Muscle of leg (tissue), 11 donors: Measurements from ENCODE around the gene SFTPA1. TPM values are rescaled to one million over a fixed set of nuclear protein-coding genes. Genes with fewer than 3 reads are reported as not detected.
A peak's percentile ranks its signal among the peaks of the same experiment; 100 is the strongest.
"Not testable (repeated sequence)": the region's sequence is repeated elsewhere in the genome, so short reads cannot be mapped to it uniquely, and the experiment has no call there.

ENCODE experiments used
- DNase-seq: peaks from one replicate; pipeline ENCODE4 v3.0.0; 2013
- H3K27ac ChIP-seq: one replicate; pipeline ENCODE4 v1.5.1; 2013; ENCODE audit warnings: mild to moderate bottlenecking, low read length, control low read depth
- H3K27me3 ChIP-seq: one replicate; pipeline ENCODE4 v1.6.1; 2013; ENCODE audit warnings: low read length; ENCODE audit not compliant: control insufficient read depth, insufficient read depth
- H3K36me3 ChIP-seq: one replicate; pipeline ENCODE4 v1.6.1; 2013; ENCODE audit warnings: low read length; ENCODE audit not compliant: control insufficient read depth, insufficient read depth
- H3K4me1 ChIP-seq: one replicate; pipeline ENCODE4 v1.6.1; 2013; ENCODE audit warnings: low read length; ENCODE audit not compliant: control insufficient read depth, insufficient read depth
- H3K4me3 ChIP-seq: one replicate; pipeline ENCODE4 v1.5.1; 2013; ENCODE audit warnings: low read length, control low read depth
- H3K9me3 ChIP-seq: replicated peaks from 2 replicates; pipeline ENCODE4 v1.6.1; 2013; ENCODE audit warnings: low read depth, low read length; ENCODE audit not compliant: control insufficient read depth
- WGBS: methylation state at CpG from one replicate; pipeline ENCODE4 v1.1.5; 2013; ENCODE audit warnings: missing lambda C conversion rate; ENCODE audit not compliant: insufficient coverage; 5-methylcytosine and 5-hydroxymethylcytosine counted together
- polyA plus RNA-seq, 8 donors: library from polyadenylated mRNA; unstranded; fragments of 120-200 nt; gene quantifications; one replicate each; pipeline versions ENCODE4 v1.2.1 to v1.2.3, GENCODE V29; 2013; ENCODE audit warnings: inconsistent platforms in 1 of 8, low replicate concordance in 1 of 8; ENCODE audit not compliant: insufficient read length in 8 of 8, insufficient read depth in 1 of 8
- total RNA-seq: library from RNA; stranded (reverse); fragments of 120-200 nt; gene quantifications from one replicate; pipeline ENCODE4 v1.2.4, GENCODE V29; 2013

The SFTPA1 gene
- total and polyA plus RNA-seq, 9 donors = 3.1 TPM; not detected in 8

DNA sequence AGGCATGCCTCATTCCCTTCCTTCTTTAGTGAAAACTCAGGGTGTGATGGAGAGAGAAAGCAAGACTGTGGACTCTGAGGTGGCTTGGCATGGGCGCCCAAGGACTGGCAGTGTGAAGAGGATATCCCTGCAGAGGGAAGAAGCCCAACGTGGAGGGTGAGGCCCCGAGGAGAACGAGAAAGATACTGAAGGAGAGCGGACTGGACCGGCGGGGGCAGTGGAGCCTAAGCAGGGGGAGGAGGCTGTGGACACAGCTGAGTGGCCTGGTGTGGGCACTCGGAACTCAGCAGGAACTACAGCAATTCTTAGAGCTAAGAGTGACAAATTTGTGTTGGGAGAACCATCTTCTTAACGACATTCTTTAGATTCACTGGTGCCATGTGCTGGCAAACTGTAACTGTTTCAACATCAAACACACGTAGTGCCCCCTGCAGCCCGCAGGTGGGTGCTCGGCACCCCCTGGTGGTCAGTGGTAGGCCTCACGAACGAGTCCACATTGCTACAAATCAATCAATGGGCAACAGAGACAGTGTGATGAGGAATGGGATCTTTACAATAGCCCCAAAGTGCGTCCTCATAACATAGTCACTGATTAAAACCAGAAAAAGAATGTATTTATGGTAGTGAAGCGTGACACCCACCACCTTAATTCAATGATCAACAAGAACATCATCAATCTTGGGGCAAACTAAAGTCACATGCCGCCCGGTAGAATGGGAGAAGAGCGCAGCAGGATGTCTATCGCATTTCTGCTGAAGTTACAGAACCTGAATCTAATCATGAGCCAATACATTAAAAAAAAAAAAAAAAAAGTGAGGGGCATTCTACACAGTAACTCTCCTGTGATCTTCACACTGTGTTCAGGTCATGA lies 2.0 kb upstream of the SFTPA1 start:
- Histone ChIP-seq H3K4me3 (no peak overlapping the region), H3K9me3 (peaks cover under 1% of the 10 kb centered on the region), H3K4me1 (no peaks in the 10 kb centered on the region), H3K36me3 (no peaks in the 10 kb centered on the region), H3K27ac (no peak overlapping the region), H3K27me3 (peaks cover 2% of the 10 kb centered on the region)
- 44% methylated on average over 8 of the region's 20 CpGs for WGBS
- DNase-seq = no peak

DNA sequence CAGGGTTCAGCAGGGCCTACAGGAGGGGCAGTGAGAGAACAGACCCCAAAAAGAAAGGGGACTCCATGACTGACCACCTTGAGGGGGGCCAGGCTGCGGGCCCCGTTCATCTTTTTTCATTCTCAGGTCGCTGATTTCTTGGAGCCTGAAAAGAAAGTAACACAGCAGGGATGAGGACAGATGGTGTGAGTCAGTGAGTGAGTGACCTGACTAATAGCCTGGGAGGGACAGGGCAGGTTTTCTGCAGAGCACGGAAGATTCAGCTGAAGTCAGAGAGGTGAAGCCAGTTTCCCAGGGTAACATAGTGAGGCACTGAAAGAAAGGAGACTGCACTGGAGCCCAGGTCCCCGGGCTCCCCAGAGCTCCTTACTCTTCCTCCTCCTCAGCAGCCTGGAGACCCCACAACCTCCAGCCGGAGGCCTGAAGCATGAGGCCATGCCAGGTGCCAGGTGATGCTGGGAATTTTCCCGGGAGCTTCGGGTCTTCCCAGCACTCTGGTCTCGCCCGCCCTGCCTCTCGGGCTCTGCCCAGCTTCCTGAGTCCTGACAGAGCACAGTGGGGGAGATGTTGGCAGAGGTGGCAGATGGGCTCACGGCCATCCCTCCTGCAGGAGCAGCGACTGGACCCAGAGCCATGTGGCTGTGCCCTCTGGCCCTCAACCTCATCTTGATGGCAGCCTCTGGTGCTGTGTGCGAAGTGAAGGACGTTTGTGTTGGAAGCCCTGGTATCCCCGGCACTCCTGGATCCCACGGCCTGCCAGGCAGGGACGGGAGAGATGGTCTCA lies 646 bp downstream of the SFTPA1 start:
- not testable (repeated sequence) for DNase-seq, H3K27me3 ChIP-seq, H3K4me1 ChIP-seq, H3K27ac ChIP-seq, H3K4me3 ChIP-seq, H3K9me3 ChIP-seq, H3K36me3 ChIP-seq
- WGBS = 73% methylated on average over 10 of the region's 18 CpGs

DNA sequence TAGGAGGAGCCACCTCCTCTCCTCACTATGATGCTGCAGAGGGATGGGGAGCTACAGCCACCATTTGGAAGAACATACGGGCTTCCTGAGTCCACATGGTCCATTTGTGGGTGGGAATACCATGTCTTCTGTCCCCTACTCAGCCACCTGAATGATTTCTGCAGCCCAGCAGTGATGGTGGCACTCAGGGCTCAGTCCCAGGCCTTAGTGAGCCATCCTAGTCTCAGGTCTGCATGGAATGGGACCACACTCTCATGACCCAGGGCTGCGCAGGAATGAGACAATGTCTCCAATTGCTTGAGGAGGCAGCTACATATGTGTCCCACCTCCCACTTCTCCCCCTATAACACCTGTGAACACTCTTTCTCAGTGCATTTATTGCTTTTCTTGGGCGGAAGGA lies 4.8 kb downstream of the SFTPA1 start:
- 69% methylated on average over 2 of the region's 3 CpGs for WGBS
- no peak overlapping the region for H3K4me3 ChIP-seq
- no peaks in the 10 kb centered on the region for H3K36me3 ChIP-seq
- no peak overlapping the region for H3K27ac ChIP-seq
- no peaks in the 10 kb centered on the region for H3K27me3 ChIP-seq
- no peak for DNase-seq
- H3K9me3 ChIP-seq = no peaks in the 10 kb centered on the region
- no peaks in the 10 kb centered on the region for H3K4me1 ChIP-seq

DNA sequence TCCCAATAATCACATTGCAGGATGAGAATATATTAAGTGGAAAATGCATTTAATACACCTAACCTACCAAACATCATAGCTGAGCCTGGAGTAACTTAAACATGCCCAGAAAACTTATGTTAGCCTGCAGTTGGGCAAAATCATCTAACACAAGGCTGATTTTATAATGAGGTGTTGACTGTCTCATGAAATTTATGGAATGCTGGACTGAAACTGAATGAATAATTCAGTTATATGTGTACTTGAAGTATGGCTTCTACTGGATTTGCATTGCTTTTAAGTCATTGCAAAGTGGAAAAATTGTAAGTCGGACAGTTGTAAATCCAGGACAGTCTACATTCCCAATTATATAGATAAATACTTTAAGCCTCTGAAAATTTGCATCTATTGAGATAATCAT lies 5.4 kb downstream of the SFTPA1 start:
- WGBS = no CpG with 5 or more reads among the region's 1 CpG
- peak; percentile 37 for DNase-seq
- H3K36me3 ChIP-seq = no peaks in the 10 kb centered on the region
- H3K4me1 ChIP-seq = no peaks in the 10 kb centered on the region
- no peak overlapping the region for H3K4me3 ChIP-seq
- no peak overlapping the region for H3K27ac ChIP-seq
- no peaks in the 10 kb centered on the region for H3K9me3 ChIP-seq
- H3K27me3 ChIP-seq = no peaks in the 10 kb centered on the region

DNA sequence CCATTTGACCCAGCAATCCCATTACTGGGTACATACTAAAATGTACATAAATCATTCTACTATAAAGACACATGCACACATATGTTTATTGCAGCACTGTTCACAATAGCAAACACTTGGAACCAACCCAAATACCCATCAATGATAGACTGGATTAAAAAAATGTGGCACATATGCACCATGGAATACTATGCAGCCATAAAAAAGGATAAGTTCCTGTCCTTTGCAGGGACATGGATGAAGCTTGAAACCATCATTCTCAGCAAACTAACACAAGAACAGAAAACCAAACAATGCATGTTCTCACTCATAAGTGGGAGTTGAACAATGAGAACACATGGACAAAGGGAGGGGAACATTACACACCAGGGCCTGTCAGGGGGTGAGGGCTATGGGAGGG lies 12.9 kb downstream of the SFTPA1 start:
- H3K4me1 ChIP-seq, H3K4me3 ChIP-seq, H3K36me3 ChIP-seq, H3K27me3 ChIP-seq, H3K27ac ChIP-seq, H3K9me3 ChIP-seq, DNase-seq: not testable (repeated sequence)

DNA sequence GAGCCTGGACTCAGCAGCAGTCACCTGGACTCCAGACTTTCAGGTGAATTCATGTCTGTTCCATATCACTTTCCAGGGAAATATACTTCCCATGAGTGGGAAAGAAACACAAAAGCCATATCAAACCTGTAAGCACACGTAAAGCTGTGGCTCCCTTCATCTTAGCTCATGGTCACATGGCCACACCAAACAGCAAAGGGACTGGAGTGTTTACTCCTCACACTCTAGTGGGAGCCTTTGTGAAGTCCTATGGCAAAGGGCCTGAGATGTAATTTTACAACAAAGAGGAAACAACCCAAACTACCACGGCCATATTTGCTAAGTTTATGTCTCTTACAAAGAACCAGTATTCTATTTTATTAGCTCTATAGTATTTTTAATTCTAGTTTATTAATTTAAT lies 16.3 kb downstream of the SFTPA1 start:
- Histone ChIP-seq H3K27me3 (peaks cover 2% of the 10 kb centered on the region), H3K4me3 (no peak overlapping the region), H3K9me3 (no peaks in the 10 kb centered on the region), H3K4me1 (no peaks in the 10 kb centered on the region), H3K36me3 (no peaks in the 10 kb centered on the region), H3K27ac (no peak overlapping the region)
- no peak for DNase-seq
- no CpG with 5 or more reads among the region's 2 CpGs for WGBS

DNA sequence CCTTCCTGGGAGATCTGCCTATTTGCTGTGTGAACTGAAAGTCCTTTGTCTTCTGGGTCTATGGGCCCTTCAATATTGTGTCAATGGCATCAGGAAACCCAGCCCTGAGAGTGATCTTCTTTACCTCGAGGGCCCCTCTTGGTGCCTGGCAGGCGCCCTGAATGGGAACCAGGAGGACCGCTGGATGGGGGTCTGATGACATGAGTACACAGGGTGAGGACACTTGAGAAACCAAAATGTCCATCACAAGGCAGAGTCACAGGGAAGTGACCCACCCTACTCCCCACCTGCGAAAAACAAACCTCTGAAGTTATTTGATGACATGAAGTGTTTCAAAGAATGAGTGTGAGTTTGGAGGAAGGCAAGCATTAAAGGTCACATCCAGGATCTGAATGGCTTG lies 17.3 kb downstream of the SFTPA1 start:
- no peak for DNase-seq
- Histone ChIP-seq H3K27ac (no peak overlapping the region), H3K4me3 (no peak overlapping the region), H3K36me3 (no peaks in the 10 kb centered on the region), H3K27me3 (peaks cover 2% of the 10 kb centered on the region), H3K4me1 (no peaks in the 10 kb centered on the region), H3K9me3 (no peaks in the 10 kb centered on the region)
- no CpG with 5 or more reads among the region's 4 CpGs for WGBS

DNA sequence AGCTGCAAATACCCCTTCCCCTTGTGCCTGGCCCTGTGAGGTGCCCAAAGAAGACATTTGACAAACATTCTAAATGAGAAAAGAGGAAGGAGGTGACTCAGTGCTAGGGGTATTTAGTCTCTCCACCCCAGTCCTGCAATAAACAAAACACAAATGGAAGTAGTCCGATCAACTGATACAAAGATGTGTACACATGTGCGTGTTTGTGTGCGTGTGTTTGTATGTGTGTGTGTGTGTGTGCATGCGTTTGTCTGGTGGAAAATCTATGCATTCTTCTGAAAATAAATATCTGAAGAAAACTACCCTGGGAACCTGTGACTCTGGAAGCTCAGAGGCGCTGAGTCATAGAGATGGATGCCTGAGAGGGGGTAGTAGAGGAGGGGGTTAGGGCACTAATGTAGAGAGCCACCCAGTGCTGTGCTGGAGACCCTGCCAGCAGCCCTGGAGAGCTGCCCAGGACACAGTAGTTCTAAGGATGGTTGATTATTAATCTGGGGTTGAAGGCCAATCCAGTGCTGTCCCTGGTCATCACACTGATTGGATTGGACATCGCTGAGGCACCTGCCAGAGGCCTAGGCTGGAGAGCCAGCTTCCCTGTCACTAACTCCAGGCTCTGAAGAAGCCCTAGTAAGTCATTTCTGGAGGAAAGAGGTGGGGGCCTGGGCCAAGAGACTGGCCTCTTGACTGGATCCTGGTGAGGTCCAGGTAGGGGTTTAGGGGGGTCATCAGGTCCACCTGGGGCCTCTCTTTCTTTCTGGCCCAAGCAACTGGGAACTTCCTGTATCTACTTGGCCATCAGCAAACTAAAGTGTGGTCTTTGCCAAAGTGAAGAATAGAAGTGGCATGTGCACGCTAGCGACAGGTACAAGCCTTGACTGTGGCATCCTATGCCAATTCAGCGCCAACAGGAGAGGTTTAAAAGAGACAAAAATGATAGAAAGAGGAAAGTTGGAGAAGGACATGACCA lies 18.5 kb downstream of the SFTPA1 start:
- no peaks in the 10 kb centered on the region for H3K36me3 ChIP-seq
- 83% methylated on average over 3 of the region's 9 CpGs for WGBS
- no peak overlapping the region for H3K27ac ChIP-seq
- peaks cover 2% of the 10 kb centered on the region for H3K27me3 ChIP-seq
- no peak for DNase-seq
- no peak overlapping the region for H3K4me3 ChIP-seq
- no peaks in the 10 kb centered on the region for H3K4me1 ChIP-seq
- H3K9me3 ChIP-seq = no peaks in the 10 kb centered on the region

DNA sequence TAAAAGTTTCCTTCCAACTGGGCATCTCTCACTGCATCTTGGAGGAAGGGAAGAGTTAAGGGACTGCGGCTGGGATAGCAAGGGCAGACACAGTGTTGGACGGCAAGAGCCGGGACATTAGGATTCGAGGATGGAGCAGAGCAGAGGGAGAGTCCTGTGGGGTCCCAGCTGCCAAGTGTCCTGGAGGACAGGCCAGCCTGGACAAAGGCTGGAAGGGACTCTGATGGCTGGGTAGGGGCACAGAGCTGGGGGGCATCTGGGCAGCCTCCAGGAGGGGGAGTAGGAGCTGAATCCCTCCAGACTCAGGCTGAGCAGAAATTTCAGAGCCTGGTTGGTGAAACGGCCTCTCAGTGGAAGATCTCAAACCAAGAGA lies 19.2 kb downstream of the SFTPA1 start:
- Histone ChIP-seq H3K27ac (no peak overlapping the region), H3K27me3 (peaks cover 2% of the 10 kb centered on the region), H3K9me3 (no peaks in the 10 kb centered on the region), H3K4me3 (no peak overlapping the region), H3K36me3 (no peaks in the 10 kb centered on the region), H3K4me1 (no peaks in the 10 kb centered on the region)
- no peak for DNase-seq
- WGBS = 58% methylated on average over 5 of the region's 5 CpGs
